CD4-positive, alpha-beta T cell treated with Interleukin-4 for 4 hours (primary cell): ENCODE results near the gene ECM2.
"Not testable (repeated sequence)": the region's sequence is repeated elsewhere in the genome, so short reads cannot be mapped to it uniquely, and the experiment has no call there.

Experiments used
- DNase-seq: peaks from one replicate; pipeline ENCODE4 v3.0.0-alpha.2; 2020

ECM2 gene

DNA sequence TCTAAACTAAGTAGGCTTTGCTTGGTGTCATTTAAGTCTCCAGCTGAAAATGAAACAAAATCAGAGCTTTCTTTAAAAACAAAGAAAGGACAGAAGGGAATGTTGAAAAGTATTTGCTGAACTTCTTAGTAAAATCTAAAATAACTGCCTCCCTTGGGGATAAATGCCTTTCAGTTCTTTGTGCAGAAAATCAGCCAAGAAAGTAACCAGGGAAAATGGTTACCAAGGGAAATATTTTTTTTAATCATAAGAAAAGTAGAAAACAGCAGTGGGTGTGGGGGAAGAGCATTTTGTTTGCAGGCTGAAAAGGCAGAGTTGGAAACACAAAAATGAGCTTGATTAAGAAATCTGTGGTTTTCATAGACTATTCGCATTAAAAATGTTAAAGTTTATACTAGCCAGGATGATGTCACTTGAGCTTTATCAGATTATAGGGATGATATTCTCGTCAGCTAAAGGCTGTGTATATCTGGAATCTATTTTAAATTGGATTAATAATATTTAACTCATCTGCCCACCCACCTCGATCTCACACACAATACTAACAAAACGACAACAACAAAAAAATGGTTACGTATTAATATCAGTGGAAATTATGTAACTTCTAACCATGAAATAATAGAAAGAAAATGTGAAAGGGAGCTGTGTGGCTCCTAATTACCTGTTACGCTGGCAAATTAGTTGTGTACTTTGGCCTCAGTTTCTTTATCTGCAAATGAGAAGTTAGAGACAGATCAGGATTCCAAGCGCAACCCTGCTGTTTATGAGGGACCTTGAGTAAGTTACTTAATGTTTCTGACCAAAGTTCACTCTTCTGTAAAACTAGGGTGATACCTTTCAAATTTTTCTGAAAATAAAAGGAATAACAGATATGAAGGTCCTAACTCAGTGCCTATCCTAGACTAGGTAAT, at the start of gene ECM2:
Gene ECM2 (minus strand): TSS at position 51 of the 911 bp plus-strand sequence. CDS start 13,124 bp downstream, outside the sequence.
- no peak for DNase-seq

DNA sequence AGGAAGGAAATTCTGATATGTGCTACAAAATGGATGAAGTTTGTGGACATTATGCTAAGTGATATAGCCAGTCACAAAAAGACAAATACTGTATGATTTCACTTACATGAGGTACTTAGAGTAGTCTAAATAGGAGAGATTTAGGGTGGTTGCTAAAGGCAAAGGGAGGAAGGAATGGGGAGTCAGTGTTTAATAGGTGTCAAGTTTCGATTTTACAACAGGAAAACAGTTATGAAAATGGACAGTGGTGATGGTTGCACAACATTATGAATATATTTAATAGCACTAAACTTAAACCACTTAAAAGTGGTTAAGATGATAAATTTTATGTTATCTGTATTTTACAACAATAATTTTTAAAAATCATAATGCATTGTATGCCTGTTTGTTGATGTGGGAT, 40.4 kb upstream of the ECM2 start:
- no peak for DNase-seq

DNA sequence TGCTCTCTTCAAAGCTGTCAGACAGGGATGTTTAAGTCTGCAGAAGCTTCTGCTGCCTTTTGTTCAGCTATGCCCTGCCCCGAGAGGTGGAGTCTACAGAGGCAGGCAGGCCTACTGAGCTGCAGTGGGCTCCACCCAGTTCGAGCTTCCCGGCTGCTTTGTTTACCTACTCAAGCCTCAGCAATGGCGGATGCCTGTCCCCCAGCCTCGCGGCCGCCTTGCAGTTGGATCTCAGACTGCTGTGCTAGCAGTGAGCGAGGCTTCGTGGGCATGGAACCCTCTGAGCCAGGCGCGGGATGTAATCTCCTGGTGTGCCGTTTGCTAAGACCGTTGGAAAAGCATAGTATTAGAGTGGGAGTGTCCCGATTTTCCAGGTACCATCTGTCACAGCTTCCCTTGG, 37.8 kb upstream of the ECM2 start:
- not testable (repeated sequence) for DNase-seq

DNA sequence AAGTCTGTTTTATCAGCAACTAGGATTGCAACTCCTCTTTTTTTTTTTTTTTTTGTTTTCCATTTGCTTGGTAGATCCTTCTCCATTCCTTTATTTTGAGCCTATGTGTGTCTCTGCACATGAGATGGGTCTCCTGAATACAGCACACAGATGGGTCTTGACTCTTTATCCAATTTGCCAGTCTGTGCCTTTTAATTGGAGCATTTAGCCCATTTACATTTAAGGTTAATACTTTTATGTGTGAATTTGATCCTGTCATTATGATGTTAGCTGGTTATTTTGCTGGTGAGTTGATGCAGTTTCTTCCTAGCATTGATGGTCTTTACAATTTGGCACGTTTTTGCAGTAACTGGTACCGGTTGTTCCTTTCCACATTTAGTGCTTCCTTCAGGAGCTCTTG, 36.1 kb upstream of the ECM2 start:
- DNase-seq, result not testable (repeated sequence)

DNA sequence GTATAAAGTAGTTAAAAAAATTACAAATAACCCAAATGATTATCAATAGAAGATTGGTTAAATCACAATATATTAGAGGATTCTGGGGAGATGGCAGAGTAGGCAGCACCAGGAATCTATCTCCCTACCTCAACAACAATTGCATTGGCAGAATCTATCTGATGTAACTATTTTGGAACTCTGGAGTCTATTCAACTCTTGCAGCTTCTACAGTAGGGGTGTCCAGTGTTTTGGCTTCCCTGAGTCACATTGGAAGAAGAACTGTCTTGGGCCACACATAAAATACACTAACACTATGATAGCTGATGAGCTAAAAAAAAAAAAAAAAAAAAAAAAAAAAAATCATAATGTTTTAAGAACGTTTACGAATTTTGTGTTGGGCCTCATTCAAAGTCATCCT, 29.2 kb upstream of the ECM2 start:
- DNase-seq, result no peak

DNA sequence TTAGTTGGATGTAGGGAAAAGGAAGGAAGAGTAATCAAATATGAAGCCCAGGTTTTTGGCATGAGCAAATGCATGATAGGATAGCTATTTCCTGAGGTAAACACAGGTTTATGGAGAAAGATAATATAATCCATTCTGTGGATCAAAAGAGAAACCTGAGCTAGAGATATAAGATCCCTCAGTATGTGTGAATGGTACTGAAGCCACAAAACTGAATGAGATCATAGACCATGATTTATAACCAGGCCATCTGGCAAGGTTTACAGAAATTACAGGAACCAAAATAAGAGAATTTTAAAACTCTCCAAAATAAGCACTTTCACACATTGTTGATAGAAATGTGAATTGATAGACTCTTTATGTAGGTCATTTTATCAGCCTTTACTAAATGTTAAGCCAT, 28.7 kb upstream of the ECM2 start:
- no peak for DNase-seq

DNA sequence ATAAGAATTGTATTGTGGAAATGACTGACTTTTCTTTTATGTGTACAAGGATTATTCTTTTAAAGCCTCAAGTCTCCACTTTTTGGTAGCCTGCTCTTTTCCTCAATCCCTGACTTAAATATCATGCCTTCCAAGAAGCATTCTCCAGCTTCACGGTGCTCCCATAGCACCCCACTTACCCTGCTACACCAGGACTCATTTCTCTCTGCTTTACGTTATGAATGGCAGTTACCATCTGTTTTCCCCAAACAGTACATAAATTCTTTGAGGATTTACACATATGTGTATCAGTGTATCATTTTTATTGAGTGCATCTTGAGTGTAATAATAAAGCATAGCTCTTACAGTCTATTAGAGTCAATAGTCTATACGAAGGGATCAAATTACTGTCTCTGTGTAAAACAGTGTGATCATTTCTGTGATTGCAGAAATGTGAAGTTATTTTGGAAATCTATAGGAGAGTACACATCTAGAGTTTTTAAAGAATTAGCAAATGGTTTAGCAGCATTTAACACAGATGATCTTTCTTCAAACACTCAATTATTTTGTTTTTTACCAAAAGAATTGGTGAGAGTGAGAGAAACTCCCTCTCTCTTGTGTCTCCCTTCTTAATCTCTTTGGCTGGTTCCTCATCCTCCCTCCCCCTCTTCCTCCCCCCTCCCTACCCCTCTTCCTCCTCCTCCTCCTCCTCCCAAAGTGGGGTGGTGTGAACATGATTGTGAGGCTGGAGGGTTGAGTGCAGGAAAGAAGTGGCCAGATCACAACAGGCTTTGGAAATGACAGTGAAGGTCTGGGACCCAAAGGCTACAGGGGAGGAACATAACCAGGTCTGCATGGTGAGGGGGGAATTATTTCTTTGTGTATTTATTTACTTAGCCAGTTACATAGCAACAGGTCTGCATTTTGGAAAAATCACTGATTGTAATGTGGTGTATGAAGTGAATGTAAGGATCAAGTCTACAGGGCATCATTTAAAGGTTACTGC, 27.6 kb upstream of the ECM2 start:
- no peak for DNase-seq

DNA sequence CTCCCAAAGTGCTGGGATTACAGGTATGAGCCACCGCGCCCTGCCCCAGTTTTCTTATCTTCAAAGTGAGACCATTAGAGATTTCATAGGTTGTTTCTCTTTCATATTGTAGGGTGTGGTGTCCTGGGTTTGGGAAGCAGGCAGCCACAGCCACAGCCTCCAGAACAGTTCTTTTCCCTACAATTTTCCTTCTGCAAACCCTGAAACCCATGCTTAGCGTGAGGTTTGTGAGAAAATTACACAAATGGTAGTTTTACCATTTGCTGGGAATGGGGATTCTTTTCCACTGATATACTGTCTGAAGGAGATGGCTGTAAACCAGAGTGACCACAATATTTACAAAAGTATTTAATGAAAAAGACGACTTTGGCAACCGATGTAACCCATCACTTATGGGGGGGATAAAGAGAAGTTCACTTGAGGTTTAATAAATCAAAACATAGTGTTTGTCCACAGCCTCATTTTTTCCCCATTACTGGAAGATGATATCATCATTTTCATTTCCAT, 26.7 kb upstream of the ECM2 start:
- no peak for DNase-seq

DNA sequence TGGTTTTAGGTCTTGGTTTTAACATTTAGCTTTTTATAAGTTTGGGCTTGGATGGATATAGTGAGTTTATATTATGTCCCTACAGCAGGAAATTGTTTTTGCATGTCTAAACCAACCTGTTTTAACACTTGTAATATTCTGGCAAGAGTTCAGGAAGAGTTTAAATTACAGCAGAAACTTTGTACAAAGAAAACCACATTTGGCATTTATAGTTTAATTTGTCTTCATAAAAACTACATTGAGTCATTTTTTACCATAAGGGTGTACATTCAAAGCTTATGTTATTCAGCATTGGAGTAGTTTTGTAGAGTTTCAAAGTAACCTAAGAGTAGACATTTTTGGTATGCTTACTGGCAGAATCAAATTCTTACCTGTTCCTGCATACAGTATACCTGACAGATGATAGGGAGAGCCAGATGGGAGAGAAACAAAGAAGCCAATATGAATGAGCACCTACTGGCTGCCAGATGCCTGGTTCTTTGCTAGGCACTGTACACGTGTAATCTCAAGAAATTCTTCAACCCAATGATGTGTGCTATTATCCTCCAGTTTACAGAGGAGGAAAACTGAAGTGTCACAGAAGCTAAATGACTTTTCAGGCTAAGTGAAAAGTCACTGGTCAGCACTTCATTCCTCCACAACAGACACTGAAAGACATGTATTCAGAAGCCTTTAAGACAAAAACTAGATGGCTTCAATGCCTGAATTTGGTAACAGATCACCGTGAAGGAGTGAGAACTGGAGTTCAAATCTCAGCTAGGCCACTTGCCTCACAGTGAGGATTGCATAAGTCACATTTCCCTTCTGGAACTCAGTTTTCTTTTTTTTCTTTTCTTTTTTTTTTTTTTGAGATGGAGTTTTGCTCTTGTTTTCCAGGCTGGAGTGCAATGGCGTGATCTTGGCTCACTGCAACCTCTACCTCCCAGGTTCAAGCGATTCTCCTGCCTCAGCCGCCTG, 25.9 kb upstream of the ECM2 start:
- DNase-seq, result no peak

DNA sequence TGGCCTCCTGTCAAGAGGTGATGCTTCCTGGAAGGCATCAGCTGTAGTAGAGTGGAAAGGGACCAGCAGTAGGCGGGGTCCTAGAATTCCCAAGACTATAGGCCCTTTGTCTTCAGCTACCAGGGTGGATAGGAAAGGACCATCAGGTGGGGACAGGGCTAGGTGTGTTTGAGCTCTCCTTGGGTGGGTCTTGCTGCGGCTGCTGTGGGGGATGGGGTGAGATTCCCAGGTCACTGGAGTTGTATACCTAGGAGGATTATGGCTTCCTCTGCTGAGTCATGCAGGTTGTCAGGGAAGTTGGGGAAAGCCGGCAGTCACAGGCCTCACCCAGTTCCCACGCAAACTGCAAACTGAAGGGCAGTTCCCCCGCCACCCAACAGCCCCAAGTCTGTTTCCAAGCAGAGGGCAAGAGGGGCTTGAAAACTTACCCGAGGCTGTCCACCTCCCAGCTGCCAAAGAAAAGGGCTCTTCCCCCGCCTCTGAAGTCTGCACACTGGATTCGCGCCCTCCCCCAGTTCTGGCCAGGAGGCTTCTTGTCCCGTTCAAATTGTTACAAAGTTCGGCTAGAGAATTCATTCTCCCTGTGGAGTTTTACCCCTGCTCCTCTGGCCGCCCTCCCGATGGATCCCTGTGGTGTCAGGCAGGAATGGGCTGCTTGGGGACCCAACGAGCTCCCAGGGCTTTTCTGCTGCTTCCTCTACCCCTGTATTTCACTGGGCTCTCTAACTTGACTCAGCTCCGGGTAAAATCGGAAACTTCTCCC, 23.0 kb upstream of the ECM2 start:
- no peak for DNase-seq

DNA sequence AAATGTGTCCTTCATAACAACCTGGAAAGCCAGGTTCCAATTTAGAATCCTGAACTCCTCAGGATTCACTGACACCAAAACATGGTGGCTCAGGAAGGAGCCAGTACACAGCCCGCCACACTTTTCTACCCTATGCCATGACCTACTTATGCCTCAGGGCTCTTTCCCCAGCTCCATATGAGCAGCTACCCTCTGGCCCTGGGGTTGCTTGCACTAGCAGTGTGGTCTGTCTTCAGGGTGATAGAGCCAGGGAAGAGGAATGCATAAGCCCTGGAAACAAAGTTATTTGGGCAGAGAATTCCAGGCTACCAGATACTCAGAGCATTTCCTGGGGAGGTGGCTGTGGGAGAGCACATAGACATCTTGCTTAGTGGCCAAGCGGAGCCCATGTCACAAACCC, 15.0 kb upstream of the ECM2 start:
- DNase-seq, result no peak

DNA sequence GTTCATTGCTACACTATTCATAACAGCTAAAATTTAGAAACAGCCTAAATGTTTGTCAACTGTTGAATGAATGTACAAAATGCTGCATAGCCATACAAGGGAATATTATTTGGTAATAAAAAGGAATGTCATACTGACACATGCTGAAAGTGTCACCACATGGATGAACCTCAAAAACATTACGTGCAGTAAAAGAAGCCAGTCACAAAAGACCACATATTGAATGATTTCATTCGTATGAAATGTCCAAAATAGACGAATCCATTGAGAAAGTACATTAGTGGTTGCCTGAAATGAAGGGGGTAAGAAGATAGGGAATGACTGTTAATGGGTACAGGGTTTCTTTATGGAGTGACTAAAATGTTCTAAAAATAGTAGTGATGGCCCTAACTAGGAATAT, 11.6 kb upstream of the ECM2 start:
- no peak for DNase-seq

DNA sequence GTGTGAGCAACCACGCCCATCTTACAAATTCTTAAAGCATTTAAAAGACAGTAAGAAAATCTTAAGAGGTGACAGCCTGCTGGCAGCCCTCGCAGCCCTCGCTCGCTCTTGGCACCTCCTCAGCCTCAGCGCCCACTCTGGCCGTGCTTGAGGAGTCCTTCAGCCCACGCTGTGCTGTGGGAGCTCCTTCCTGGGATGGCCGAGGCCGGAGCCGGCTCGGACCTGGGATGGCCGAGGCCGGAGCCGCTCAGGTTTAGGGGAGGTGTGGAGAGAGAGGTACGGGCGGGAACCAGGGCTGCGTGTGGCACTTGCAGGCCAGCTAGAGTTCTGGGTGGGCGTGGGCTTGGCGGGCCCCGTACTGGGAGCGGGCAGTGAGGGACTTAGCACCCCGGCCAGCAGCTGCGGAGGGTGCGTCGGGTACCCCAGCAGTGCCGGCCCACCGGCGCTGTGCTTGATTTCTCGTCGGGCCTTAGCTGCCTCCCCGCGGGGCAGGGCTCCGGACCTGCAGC, 9.3 kb upstream of the ECM2 start:
- no peak for DNase-seq

DNA sequence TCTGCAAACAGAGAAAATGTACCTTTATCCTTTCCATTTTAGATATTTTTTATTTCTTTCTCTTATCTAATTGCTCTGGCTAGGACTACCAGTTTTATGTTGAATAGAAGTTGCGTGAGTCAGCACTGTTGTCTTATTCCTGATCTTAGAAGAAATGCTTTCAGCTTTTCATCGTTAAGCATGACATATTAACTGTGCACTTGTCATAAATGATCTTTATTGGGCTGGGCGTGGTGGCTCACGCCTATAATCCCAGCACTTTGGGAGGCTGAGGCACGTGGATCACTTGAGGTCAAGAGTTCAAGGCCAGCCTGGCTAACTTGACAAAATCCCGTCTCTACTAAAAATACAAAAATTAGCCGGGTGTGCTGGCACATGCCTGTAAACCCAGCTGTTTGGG, 8.2 kb upstream of the ECM2 start:
- no peak for DNase-seq

DNA sequence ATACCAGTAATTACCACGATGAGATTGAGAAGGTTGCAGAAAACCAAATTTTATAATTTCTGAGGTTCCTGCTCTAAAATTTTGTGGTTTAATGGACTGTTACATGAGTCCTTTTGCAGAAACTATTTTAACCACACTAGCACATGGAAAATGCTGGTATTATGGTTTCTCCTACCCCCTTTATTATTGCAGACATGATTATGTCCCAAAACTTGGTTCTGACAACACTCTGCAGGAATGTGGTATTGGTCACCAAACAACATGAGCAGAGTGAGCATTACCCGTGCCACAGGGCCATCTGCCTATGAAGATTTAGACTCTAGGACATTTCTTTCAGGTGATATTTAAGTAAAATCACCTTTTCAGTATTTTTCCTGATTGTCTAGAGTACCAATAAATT, 2.8 kb upstream of the ECM2 start:
- DNase-seq, result no peak

DNA sequence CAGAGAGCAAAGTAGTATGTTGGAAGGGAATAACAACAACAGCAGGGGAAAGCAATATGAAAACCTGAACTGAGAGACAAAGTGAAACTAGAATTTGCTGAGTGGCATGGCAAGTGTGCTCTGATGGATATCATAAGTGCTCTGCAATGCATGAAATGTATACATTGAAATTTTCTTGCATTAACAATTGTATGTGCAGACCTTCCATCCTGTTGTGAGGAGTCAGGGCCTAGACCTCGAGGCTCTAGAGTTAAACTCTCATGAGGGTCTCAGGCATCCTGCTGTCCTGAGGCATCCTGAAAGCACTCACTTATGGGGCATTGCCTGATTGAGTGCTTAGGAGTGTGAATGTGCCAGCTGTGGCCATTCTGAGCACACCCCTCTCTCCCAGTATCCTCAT, 1.1 kb downstream of the ECM2 start:
- DNase-seq, result no peak

DNA sequence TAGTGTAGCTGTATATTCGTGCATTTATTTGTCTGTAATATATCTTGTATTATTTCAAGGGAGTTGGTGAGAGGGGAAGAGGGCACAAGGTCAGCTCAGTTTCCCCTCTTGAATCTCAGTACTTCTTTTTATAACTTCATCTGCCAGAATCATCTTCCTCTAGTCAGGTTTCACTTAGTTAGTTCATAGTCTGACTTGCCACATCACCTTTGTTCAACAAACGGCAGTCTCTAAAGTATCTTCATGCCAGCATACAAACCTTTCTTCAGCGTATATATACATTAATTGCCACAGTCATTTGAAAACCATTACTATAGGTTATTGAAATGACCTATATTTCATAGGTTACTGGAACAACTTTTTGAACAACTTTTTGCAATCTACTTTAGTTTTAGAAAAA, 1.6 kb downstream of the ECM2 start:
- no peak for DNase-seq

DNA sequence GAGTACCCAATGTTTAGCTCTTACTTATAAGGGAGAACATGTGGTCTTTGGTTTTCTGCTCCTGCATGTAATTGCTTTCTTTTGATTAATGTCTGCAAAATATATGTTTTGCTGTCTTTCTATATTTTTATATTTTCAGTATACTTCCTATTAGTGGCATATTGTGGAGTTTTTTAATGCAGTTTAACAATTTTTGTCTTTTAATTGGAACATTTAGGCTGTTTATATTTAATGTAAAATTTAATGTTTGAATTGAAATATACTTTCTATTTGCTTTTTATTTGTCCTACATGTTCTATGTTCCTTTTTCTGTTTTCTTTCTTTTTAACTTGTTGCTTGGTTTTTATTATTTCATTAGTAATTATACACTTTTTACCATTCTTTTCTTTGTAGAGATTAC, 4.9 kb downstream of the ECM2 start:
- DNase-seq, result no peak

DNA sequence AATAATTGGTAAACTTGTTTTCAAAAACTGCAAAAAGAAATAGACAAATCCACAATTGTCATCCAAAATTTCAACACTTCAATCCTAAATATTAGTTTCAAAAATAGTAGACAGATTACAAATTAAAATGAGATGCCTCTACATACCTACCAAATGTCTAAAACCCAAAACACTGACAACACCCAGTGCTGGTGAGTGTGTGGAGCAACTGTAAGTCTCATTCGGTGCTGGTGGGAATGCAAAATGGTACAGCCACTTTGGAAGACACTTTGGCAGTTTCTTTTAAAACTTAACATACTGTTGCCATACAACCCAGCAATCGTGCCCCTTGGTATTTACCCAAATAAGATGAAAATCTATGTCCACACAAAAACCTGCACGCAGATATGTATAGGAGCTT, 6.7 kb downstream of the ECM2 start:
- DNase-seq, result no peak

DNA sequence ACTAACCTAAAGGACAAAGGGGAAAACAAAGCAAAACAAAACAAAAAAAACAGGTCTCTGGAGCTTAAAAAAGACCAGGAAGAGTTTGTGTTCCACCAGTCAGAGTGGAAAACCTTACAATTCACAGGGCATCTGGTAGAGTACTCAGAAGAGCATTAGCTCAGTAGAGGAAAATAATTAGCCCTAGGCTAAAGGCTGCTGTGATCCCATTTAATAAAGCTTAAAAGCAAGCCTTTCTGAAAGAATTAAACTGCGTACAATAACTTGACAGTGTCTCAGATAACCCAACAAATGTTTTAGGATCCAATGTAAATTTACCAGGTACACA, 7.3 kb downstream of the ECM2 start:
- no peak for DNase-seq

DNA sequence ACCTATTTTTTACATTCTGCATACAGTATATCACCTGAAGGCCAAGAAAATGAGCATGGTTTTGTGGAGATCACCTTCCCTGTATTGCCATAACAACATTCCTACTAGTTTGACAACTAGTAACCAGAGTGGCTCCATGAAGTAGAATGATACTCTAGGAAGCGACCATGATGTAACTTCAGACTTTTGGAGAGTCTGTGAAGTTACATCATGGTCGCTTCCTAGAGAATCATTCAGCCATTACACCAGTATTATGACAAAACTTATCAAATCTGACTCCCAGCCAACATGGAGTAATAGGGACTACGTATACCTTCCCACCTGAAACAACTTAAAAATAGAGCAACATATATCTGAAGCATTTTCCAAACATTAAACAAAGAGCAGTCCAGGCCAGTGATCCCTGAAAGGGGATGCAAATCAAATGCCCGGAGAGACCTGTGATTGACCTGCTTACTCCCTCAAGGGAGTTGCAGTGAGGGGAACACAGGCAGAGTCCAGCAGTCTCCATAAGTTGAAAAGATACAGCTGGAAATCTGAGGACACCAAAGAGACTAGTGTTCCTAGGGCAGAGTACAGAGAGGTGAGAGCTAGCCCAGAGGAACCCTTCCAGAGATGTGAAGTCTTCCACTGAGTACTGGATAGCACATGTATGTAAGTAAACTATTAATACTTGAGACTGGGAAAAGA, 7.8 kb downstream of the ECM2 start:
- no peak for DNase-seq
